Mucosa of stomach (tissue), 1 donor: ENCODE measurements around the gene ZNF324B.
A peak's percentile ranks its signal among the peaks of the same experiment; 100 is the strongest.
"Not testable (repeated sequence)": the region's sequence is repeated elsewhere in the genome, so short reads cannot be mapped to it uniquely, and the experiment has no call there.

Experiments used
- H3K27me3 ChIP-seq: one replicate; pipeline ENCODE4 v1.7.0; 2013; ENCODE audit warnings: mild to moderate bottlenecking, low read length; ENCODE audit not compliant: control insufficient read depth, insufficient read depth
- H3K36me3 ChIP-seq: one replicate; pipeline ENCODE4 v1.7.0; 2013; ENCODE audit warnings: low read length; ENCODE audit not compliant: control insufficient read depth, insufficient read depth
- H3K4me1 ChIP-seq: one replicate; pipeline ENCODE4 v1.7.0; 2013; ENCODE audit warnings: mild to moderate bottlenecking, low read length; ENCODE audit not compliant: control insufficient read depth, insufficient read depth
- H3K4me3 ChIP-seq: one replicate; pipeline ENCODE4 v1.7.0; 2013; ENCODE audit warnings: low read length
- H3K9ac ChIP-seq: one replicate; pipeline ENCODE4 v1.7.0; 2013; ENCODE audit warnings: mild to moderate bottlenecking, low read length, moderate library complexity
- H3K9me3 ChIP-seq: one replicate; pipeline ENCODE4 v1.7.0; 2013; ENCODE audit warnings: mild to moderate bottlenecking, low read length, moderate library complexity; ENCODE audit not compliant: control insufficient read depth
- donor health status: Pancreatic carcinoma.

Gene ZNF324B

DNA sequence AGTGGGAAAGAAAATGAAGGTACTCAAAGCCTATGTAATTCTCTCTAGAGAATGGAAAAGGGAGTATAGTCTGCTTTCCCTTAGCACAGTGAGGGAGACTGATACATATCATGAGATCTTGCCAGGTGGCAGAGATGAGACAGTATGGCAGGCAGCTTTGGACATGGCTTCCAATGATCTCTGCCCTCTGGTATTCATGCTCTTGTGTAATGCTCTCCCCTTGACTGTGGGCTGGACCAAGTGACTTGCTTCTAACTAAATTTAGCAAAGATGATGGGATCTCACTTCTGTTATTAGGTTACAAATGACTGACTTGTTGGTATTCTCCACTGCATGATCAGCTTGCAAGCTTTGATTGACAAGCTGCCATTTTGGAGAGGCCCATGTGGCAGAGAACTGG lies 21.7 kb upstream of the ZNF324B start:
- H3K27me3 ChIP-seq, result no peaks in the 10 kb centered on the region
- H3K4me1 ChIP-seq, result no peaks in the 10 kb centered on the region
- peaks cover 39% of the 10 kb centered on the region for H3K9me3 ChIP-seq
- peaks cover 22% of the 10 kb centered on the region for H3K36me3 ChIP-seq
- H3K4me3 ChIP-seq, result no peak overlapping the region
- H3K9ac ChIP-seq, result no peak overlapping the region

DNA sequence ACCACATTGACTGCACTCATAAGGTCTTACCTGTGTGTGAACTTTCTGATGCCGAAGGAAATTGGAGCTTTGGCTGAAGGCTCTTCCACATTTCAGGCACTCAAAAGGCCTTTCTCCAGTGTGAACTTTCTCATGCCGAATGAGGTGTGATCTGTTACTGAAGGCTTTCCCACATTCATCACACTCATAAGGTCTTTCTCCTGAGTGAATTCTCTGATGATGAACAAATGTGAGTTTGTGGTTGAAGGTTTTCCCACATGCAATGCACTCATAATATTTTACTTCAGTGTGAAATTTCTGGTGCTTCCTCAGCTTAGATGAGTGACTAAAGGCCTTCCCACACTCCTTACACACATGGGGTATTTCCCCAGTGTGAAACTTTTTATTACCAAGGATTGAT lies 17.2 kb upstream of the ZNF324B start:
- no peaks in the 10 kb centered on the region for H3K4me1 ChIP-seq
- peaks cover 27% of the 10 kb centered on the region for H3K36me3 ChIP-seq
- H3K4me3 ChIP-seq, result peak overlapping the region; percentile 28
- peaks cover 55% of the 10 kb centered on the region for H3K9me3 ChIP-seq
- no peaks in the 10 kb centered on the region for H3K27me3 ChIP-seq
- H3K9ac ChIP-seq, result no peak overlapping the region

DNA sequence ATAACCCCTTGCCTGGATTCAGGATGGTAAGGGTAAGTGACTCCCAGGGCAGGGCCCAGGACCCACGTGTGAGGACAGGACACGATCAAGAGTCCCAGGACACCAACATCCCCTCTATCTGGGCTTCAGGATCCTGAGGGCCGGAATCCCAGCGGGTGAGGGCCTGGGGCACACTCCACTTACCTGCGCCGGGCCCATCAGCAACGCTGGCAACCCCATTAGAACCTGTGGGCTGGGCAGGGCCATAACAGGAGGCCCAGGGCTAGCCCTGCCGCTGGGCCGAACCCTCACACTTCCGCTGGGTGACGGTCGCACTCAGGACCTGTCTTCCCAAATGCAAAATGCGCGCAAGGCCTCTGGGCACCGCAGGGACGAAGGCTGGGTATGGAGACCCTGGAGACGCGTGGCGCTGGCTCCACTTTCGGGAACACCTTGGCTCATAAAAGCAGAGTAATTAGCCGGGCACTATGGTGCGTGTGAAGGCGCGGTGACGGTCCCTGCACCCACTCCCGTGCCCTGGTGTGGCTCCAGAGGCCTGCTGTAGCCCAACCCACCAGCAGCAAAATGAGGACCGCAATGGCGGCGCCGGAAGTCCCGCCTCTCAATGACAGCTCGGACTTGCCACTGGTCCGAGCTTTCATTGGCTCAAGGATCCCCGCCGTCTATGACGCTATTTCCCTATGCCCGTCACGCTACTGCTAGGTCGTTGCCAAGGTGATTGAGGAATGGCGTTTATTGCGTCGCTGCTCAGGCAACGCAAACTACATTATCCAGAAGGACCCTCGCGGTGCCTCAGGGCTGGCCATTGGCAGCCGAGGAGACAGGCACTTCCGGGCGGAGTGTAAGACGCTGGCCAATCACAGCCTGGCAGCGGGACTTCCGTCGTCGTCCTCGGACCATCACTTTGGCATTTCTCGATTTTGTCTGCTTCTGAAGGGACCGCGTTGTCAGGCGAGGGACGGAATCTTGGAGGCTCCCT lies 11.6 kb upstream of the ZNF324B start, which contains the start of gene ZNF132:
ZNF132 (minus strand) TSS at position 578 of the 979 bp plus-strand sequence; CDS start at position 246, 332 bp downstream.
- H3K4me3 ChIP-seq, result peak within 1 kb of the TSS; percentile 52
- H3K9ac ChIP-seq, result peak within 1 kb of the TSS; percentile 30
- peaks cover 4% of the 10 kb centered on the region for H3K36me3 ChIP-seq
- H3K4me1 ChIP-seq, result peaks cover 12% of the 10 kb centered on the region
- H3K9me3 ChIP-seq, result peaks cover 14% of the 10 kb centered on the region
- H3K27me3 ChIP-seq, result no peaks in the 10 kb centered on the region

DNA sequence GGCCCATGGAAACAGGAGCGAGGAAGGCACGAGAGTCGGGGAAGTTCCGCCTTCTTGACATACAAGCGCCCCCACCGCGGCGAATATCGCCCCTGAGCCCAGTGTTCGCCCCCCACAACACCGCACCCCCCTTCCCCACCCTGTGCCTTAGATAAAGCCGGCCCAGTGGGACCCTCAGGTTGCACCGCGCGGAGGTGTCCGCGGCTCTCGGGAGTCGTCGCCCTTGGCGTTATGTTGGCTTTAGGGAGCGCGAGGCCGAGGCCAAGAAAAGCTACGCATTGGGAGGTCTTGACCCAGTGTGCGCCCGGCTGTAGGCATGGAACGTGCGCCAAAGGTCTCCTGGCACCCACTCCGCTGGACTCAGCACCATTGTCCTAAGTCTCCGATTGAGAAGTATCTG lies 10.9 kb upstream of the ZNF324B start:
- H3K36me3 ChIP-seq, result no peaks in the 10 kb centered on the region
- H3K4me3 ChIP-seq, result peak overlapping the region; percentile 52
- peak overlapping the region; percentile 8 for H3K9ac ChIP-seq
- H3K27me3 ChIP-seq, result no peaks in the 10 kb centered on the region
- peaks cover 12% of the 10 kb centered on the region for H3K4me1 ChIP-seq
- H3K9me3 ChIP-seq, result peaks cover 7% of the 10 kb centered on the region

DNA sequence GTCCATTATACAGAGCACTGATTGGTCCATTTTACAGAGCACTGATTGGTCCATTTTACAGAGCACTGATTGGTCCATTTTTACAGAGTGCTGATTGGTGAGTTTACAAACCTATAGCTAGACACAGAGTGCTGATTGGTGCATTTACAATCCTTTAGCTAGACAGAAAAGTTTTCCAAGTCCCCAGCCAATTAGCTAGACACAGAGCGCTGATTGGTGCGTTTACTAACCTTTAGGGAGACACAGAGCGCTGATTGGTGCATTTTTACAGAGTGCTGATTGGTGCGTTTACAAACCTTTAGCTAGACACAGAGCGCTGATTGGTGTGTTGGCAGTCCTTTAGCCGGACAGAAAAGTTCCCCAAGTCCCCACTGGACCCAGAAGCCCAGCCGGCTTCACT lies 8.4 kb upstream of the ZNF324B start:
- H3K4me1 ChIP-seq, result peaks cover 12% of the 10 kb centered on the region
- not testable (repeated sequence) for H3K27me3 ChIP-seq, H3K36me3 ChIP-seq, H3K9me3 ChIP-seq, H3K9ac ChIP-seq, H3K4me3 ChIP-seq

DNA sequence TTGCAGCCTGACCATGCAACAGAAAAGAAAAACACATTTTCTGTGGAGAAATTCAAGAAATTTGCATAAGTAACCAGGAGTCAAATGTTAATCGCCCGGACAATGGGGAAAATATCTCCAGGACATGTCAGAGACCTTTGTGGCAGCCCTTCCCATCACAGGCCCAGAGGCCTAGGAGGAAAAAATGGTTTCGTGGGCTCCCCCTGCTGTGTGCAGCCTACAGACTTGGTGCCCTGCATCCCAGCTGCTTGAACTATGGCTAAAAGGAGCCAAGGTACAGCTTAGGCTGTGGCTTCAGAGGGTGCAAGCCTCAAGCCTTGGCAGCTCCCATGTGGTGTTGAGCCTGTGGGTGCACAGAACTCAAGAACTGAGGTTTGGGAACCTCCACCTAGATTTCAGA lies 2.6 kb upstream of the ZNF324B start:
- H3K4me1 ChIP-seq, H3K9me3 ChIP-seq: not testable (repeated sequence)

GRCh38 chr19:58449980-58450379 lies 1.4 kb upstream of the ZNF324B start:
- H3K9ac ChIP-seq, H3K27me3 ChIP-seq, H3K9me3 ChIP-seq, H3K36me3 ChIP-seq, H3K4me3 ChIP-seq, H3K4me1 ChIP-seq: not testable (repeated sequence)

More for the DNA sequence above, 2.6 kb upstream of the ZNF324B start:
- H3K27me3 ChIP-seq, H3K4me3 ChIP-seq, H3K9ac ChIP-seq, H3K36me3 ChIP-seq: not testable (repeated sequence)

- Histone ChIP-seq H3K4me3 (peak overlapping the region; percentile 26), H3K9me3 (no peaks in the 10 kb centered on the region), H3K27me3 (peaks cover 7% of the 10 kb centered on the region), H3K36me3 (no peaks in the 10 kb centered on the region), H3K9ac (peak overlapping the region; percentile 61), H3K4me1 (peaks cover 4% of the 10 kb centered on the region)
Measured at GRCh38 chr19:58450856-58451357, 515 bp upstream of the ZNF324B start.

DNA sequence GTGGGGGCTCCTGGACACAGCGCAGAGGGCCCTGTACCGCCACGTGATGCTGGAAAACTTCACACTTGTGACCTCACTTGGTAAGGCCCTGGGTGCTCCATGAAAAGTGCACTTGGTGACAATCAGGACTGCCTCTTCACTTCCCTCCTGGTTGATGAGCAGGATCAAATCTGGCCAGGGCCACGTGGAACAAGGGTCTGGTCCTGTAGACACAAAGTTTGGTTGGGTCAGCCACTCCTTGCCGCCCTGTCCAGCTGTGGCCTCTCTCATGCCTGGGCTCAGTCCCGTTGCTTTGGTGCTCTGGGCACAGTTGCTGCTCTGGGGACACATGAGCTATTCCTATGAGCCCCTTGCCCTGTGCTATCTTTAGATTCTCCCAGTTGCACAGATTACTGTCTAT lies 2.3 kb downstream of the ZNF324B start:
- H3K27me3 ChIP-seq, result peaks cover 6% of the 10 kb centered on the region
- H3K36me3 ChIP-seq, result no peaks in the 10 kb centered on the region
- H3K9ac ChIP-seq, result no peak overlapping the region
- no peaks in the 10 kb centered on the region for H3K9me3 ChIP-seq
- no peak overlapping the region for H3K4me3 ChIP-seq
- H3K4me1 ChIP-seq, result peaks cover 4% of the 10 kb centered on the region

- H3K9me3 ChIP-seq, result no peaks in the 10 kb centered on the region
- H3K9ac ChIP-seq, result no peak overlapping the region
- no peaks in the 10 kb centered on the region for H3K36me3 ChIP-seq
- no peaks in the 10 kb centered on the region for H3K27me3 ChIP-seq
- peaks cover 4% of the 10 kb centered on the region for H3K4me1 ChIP-seq
- H3K4me3 ChIP-seq, result no peak overlapping the region
Measured at GRCh38 chr19:58455306-58455705, 3.9 kb downstream of the ZNF324B start.

DNA sequence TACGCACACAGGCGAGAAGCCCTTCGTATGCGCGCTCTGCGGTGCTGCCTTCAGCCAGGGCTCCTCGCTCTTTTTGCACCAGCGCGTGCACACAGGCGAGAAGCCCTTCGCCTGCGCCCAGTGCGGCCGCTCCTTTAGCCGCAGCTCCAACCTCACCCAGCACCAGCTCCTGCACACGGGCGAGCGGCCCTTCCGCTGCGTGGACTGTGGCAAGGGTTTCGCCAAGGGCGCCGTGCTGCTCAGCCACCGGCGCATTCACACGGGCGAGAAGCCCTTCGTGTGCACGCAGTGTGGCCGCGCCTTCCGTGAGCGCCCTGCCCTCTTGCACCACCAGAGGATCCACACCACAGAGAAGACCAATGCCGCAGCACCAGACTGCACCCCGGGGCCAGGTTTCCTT lies 4.7 kb downstream of the ZNF324B start:
- Histone ChIP-seq H3K27me3 (no peaks in the 10 kb centered on the region), H3K4me3 (no peak overlapping the region), H3K9ac (no peak overlapping the region), H3K36me3 (no peaks in the 10 kb centered on the region), H3K4me1 (peaks cover 4% of the 10 kb centered on the region), H3K9me3 (no peaks in the 10 kb centered on the region)

- H3K9ac ChIP-seq, result no peak overlapping the region
- no peaks in the 10 kb centered on the region for H3K4me1 ChIP-seq
- no peak overlapping the region for H3K4me3 ChIP-seq
- no peaks in the 10 kb centered on the region for H3K27me3 ChIP-seq
- no peaks in the 10 kb centered on the region for H3K9me3 ChIP-seq
- H3K36me3 ChIP-seq, result no peaks in the 10 kb centered on the region
Measured at GRCh38 chr19:58460039-58460438, 8.6 kb downstream of the ZNF324B start.
